Testis (tissue), 2 donors: ENCODE results near the gene RACK1.

ENCODE experiments used
- CTCF ChIP-seq, 3 experiments: fragments of 450-650 bp in 2 of 3; fragments of 200-600 bp in 1 of 3; sonication (generic) in 1 of 3; IDR thresholded peaks; one replicate each; pipeline ENCODE4 v1.5.1; 2016 to 2019; ENCODE audit warnings: antibody characterized with exemption in 3 of 3, mild to moderate bottlenecking in 2 of 3, moderate library complexity in 1 of 3
- POLR2A ChIP-seq: fragments of 450-650 bp; IDR thresholded peaks from one replicate; pipeline ENCODE4 v1.6.1; 2017; ENCODE audit warnings: antibody characterized with exemption, mild to moderate bottlenecking, moderate library complexity

GRCh38 chr5:181239062-181239663 lies 4.5 kb downstream of the RACK1 start:
- no peak for TF ChIP-seq CTCF (IDR thresholded peaks at IDR 0.05)
- no peak for TF ChIP-seq POLR2A
